Neural cell (in vitro differentiated cells): ENCODE data around the gene DUSP5. TPM values are rescaled to one million over a fixed set of nuclear protein-coding genes. Genes with fewer than 3 reads are reported as not detected.

Experiments used
- H2AFZ ChIP-seq: fragments of 200-600, 300-800 bp; sonication (generic), shearing (Covaris generic); 2 replicates; pipeline ENCODE4 v1.6.0; 2014; ENCODE audit warnings: low read depth, mild to moderate bottlenecking, antibody characterized with exemption, low read length, moderate library complexity
- H3F3A ChIP-seq: fragments of 200-600 bp; shearing (Covaris generic); 2 replicates; pipeline ENCODE4 v1.6.1; 2016; ENCODE audit warnings: mild to moderate bottlenecking, moderate library complexity, mixed read lengths, antibody characterized with exemption, low read length; ENCODE audit not compliant: insufficient read depth, poor library complexity, severe bottlenecking
- H3K27ac ChIP-seq: fragments of 200-600, 300-800 bp; sonication (generic), shearing (Covaris generic); 2 replicates; pipeline ENCODE4 v1.5.1; 2014; ENCODE audit warnings: mild to moderate bottlenecking, low read length, moderate library complexity
- H3K27me3 ChIP-seq: fragments of 300-800, 200-600 bp; sonication (generic), shearing (Covaris generic); 2 replicates; pipeline ENCODE4 v1.6.0; 2014; ENCODE audit warnings: mild to moderate bottlenecking, low read depth, low read length, moderate library complexity; ENCODE audit not compliant: insufficient read depth
- H3K36me3 ChIP-seq: fragments of 300-800, 200-600 bp; sonication (generic), shearing (Covaris generic); 2 replicates; pipeline ENCODE4 v1.5.1; 2014; ENCODE audit warnings: mild to moderate bottlenecking, antibody characterized with exemption, low read length, moderate library complexity; ENCODE audit not compliant: insufficient read depth
- H3K4me2 ChIP-seq: fragments of 300-800, 200-600 bp; sonication (generic), shearing (Covaris generic); 2 replicates; pipeline ENCODE4 v1.6.0; 2014; ENCODE audit warnings: mild to moderate bottlenecking, low read length
- H3K4me3 ChIP-seq: fragments of 300-800, 200-600 bp; sonication (generic), shearing (Covaris generic); 2 replicates; pipeline ENCODE4 v1.5.1; 2014; ENCODE audit warnings: mild to moderate bottlenecking, low read length, moderate library complexity
- H3K79me2 ChIP-seq: fragments of 200-600 bp; shearing (Covaris generic); replicated peaks from 2 replicates; pipeline ENCODE4 v1.6.0; 2014; ENCODE audit warnings: mild to moderate bottlenecking, low read length, moderate library complexity; ENCODE audit not compliant: insufficient read depth
- H3K9ac ChIP-seq: fragments of 300-800, 200-600 bp; sonication (generic), shearing (Covaris generic); 2 replicates; pipeline ENCODE4 v1.6.1; 2016; ENCODE audit warnings: mild to moderate bottlenecking, low read length, mixed read lengths
- H3K9me2 ChIP-seq: fragments of 200-600 bp; shearing (Covaris generic); 2 replicates; pipeline ENCODE4 v1.6.1; 2016; ENCODE audit warnings: mild to moderate bottlenecking, low read length, mixed read lengths; ENCODE audit not compliant: insufficient read depth
- H3K9me3 ChIP-seq: fragments of 200-600, 300-800 bp; sonication (generic), shearing (Covaris generic); 2 replicates; pipeline ENCODE4 v1.6.1; 2016; ENCODE audit warnings: mild to moderate bottlenecking, mixed run types, low read length, moderate library complexity, mixed read lengths
- H4K20me1 ChIP-seq: fragments of 200-600 bp; shearing (Covaris generic); 2 replicates; pipeline ENCODE4 v1.6.1; 2016; ENCODE audit warnings: mild to moderate bottlenecking, mixed run types; ENCODE audit not compliant: insufficient read depth
- CTCF ChIP-seq: fragments of 450-650 bp; IDR thresholded peaks from 2 replicates; pipeline ENCODE4 v1.5.1; 2014; ENCODE audit warnings: antibody characterized with exemption, mild to moderate bottlenecking, moderate library complexity; ENCODE audit not compliant: poor library complexity, severe bottlenecking
- EP300 ChIP-seq: fragments of 450-650 bp; conservative IDR thresholded peaks from 2 replicates; pipeline ENCODE4 v1.6.1; 2014; ENCODE audit warnings: antibody characterized with exemption, mild to moderate bottlenecking, moderate library complexity; ENCODE audit not compliant: poor library complexity, severe bottlenecking
- EZH2 ChIP-seq: fragments of 200-600, 300-800 bp; shearing (Covaris generic), sonication (generic); IDR thresholded peaks from 2 replicates; pipeline ENCODE4 v1.6.1; 2014; ENCODE audit warnings: antibody characterized with exemption, low read length, borderline replicate concordance, mild to moderate bottlenecking; ENCODE audit not compliant: insufficient read depth, poor library complexity, severe bottlenecking
- MXI1 ChIP-seq: fragments of 450-650 bp; conservative IDR thresholded peaks from 2 replicates; pipeline ENCODE4 v1.6.1; 2014; ENCODE audit warnings: antibody characterized with exemption, mild to moderate bottlenecking; ENCODE audit not compliant: poor library complexity, severe bottlenecking
- POLR2AphosphoS5 ChIP-seq: IDR thresholded peaks from 2 replicates; pipeline ENCODE4 v1.6.1; 2012
- RAD21 ChIP-seq: fragments of 450-650 bp; conservative IDR thresholded peaks from 2 replicates; pipeline ENCODE4 v1.6.1; 2014; ENCODE audit warnings: antibody characterized with exemption, mild to moderate bottlenecking, moderate library complexity
- REST ChIP-seq: IDR thresholded peaks from 2 replicates; pipeline ENCODE4 v1.6.1; 2012; ENCODE audit warnings: borderline replicate concordance
- SMC3 ChIP-seq: fragments of 450-650 bp; conservative IDR thresholded peaks from 2 replicates; pipeline ENCODE4 v1.6.1; 2014; ENCODE audit warnings: antibody characterized with exemption, mild to moderate bottlenecking, moderate library complexity; ENCODE audit not compliant: poor library complexity
- TAF1 ChIP-seq: IDR thresholded peaks from 2 replicates; pipeline ENCODE4 v1.6.1; 2012; ENCODE audit warnings: low read depth
- polyA plus RNA-seq: library from polyadenylated mRNA; depleted of rRNA; stranded (reverse); fragments of >200 nt; gene quantifications from 2 replicates; pipeline ENCODE4 v1.2.3, GENCODE V29; 2014

Gene DUSP5
- polyA plus RNA-seq, 1 donor from 2014 or later: 2.2 TPM

- H4K20me1 ChIP-seq: no peaks in the 10 kb centered on the region
Observed at GRCh38 chr10:110514848-110515247, 17.1 kb downstream of the DUSP5 start.

GRCh38 chr10:110516815-110517492, 19.2 kb downstream of the DUSP5 start:
- H3K36me3 ChIP-seq: no peaks in the 10 kb centered on the region
- no peak overlapping the region for H3K9ac ChIP-seq
- H3K4me2 ChIP-seq: no peak overlapping the region
- no peaks in the 10 kb centered on the region for H3K9me3 ChIP-seq
- no peak overlapping the region for H3K4me3 ChIP-seq
- no peaks in the 10 kb centered on the region for H3K79me2 ChIP-seq
- no peaks in the 10 kb centered on the region for H3F3A ChIP-seq
- no peaks in the 10 kb centered on the region for H3K27me3 ChIP-seq
- TF ChIP-seq RAD21 (no peak), EP300 (no peak), POLR2AphosphoS5 (no peak), CTCF (no peak), REST (no peak), MXI1 (no peak), SMC3 (no peak), EZH2 (no peak), TAF1 (no peak)
- no peaks in the 10 kb centered on the region for H3K9me2 ChIP-seq
- H3K27ac ChIP-seq: no peak overlapping the region
- no peak overlapping the region for H2AFZ ChIP-seq
- H4K20me1 ChIP-seq: no peaks in the 10 kb centered on the region

More at GRCh38 chr10:110514848-110515247, 17.1 kb downstream of the DUSP5 start:
- H3K4me3 ChIP-seq: no peak overlapping the region
- H3K4me2 ChIP-seq: no peak overlapping the region
- no peaks in the 10 kb centered on the region for H3F3A ChIP-seq
- no peaks in the 10 kb centered on the region for H3K9me3 ChIP-seq
- H3K9me2 ChIP-seq: no peaks in the 10 kb centered on the region
- TF ChIP-seq EP300 (no peak), EZH2 (no peak), REST (no peak), RAD21 (no peak), SMC3 (no peak)
- no peak overlapping the region for H3K9ac ChIP-seq
- H2AFZ ChIP-seq: no peak overlapping the region
- no peaks in the 10 kb centered on the region for H3K36me3 ChIP-seq
- no peaks in the 10 kb centered on the region for H3K79me2 ChIP-seq
- H3K27ac ChIP-seq: no peak overlapping the region
- H3K27me3 ChIP-seq: no peaks in the 10 kb centered on the region
